ACC112 (cell line): ENCODE results near the gene TXNDC5.

Experiments
- H2AFZ ChIP-seq: fragments of 200-600 bp; sonication (generic); one replicate; pipeline ENCODE4 v1.6.0; 2017; ENCODE audit warnings: antibody characterized with exemption, low read length; ENCODE audit not compliant: unreplicated experiment
- H3K27ac ChIP-seq: fragments of 200-600 bp; sonication (generic); 2 replicates; pipeline ENCODE4 v1.5.1; 2014; ENCODE audit warnings: low read depth, mild to moderate bottlenecking, antibody characterized with exemption, low read length, moderate library complexity
- H3K27me3 ChIP-seq: fragments of 200-600 bp; sonication (generic); 2 replicates; pipeline ENCODE4 v1.6.1; 2014; ENCODE audit warnings: mild to moderate bottlenecking, antibody characterized with exemption, low read length, moderate library complexity, mixed read lengths; ENCODE audit not compliant: insufficient read depth
- H3K36me3 ChIP-seq: fragments of 200-600 bp; sonication (generic); 2 replicates; pipeline ENCODE4 v1.6.1; 2016; ENCODE audit warnings: mild to moderate bottlenecking, antibody characterized with exemption, low read length, moderate library complexity, mixed read lengths; ENCODE audit not compliant: insufficient read depth
- H3K4me1 ChIP-seq: fragments of 200-600 bp; sonication (generic); one replicate; pipeline ENCODE4 v1.6.1; 2016; ENCODE audit warnings: low read length, mixed read lengths; ENCODE audit not compliant: insufficient read depth, unreplicated experiment, control insufficient read depth
- H3K4me3 ChIP-seq: fragments of 200-600 bp; sonication (generic); 2 replicates; pipeline ENCODE4 v1.5.1; 2014; ENCODE audit warnings: mild to moderate bottlenecking, low read depth, low read length
- H3K79me2 ChIP-seq: fragments of 200-600 bp; sonication (generic); one replicate; pipeline ENCODE4 v1.6.0; 2016; ENCODE audit warnings: low read length; ENCODE audit not compliant: control insufficient read depth, unreplicated experiment, insufficient read depth

The TXNDC5 gene

DNA sequence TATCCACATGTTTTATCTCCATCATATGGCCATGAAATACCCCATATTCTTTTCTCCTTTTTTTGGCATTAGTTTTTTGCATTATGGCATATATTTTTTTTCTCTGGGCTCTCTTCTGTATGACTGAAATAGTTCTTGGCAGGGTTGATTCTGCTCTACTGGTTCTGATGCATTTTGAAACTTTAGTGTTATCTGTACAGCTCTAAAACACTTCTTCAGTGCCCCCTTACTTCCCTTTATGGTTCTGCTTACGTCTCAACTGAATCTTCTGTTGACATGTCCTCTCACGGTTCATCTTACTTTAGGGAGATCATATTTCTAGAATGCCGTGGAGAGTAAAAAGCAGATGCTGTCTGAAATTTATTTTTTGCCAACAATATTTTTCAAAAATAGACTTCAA is 23.2 kb upstream of the TXNDC5 start:
- Histone ChIP-seq H3K79me2 (no peaks in the 10 kb centered on the region), H3K4me1 (no peaks in the 10 kb centered on the region), H3K27ac (no peak overlapping the region), H3K4me3 (no peak overlapping the region), H3K36me3 (no peaks in the 10 kb centered on the region), H2AFZ (no peak overlapping the region), H3K27me3 (peaks cover 3% of the 10 kb centered on the region; the same call in 1 of the 2 replicates)

DNA sequence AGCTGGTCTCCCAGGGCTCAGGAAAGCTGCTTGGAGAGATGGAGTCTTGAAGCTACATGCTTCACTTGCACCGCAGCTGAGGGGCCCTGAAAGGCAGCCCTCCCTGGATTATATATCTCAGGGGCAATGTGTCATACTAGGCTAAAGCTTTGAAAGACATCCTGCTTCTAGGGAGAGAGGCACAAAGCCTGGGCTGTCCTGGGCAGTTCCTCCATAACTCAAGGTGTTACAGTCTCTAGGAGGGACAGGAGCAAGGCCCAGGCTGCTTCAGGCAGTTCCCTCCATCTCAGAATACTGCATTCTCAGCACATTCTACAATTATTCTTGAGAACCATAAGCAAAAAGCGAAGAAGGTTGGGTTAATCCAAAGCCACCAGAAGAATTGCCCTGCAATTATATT is 22.0 kb upstream of the TXNDC5 start:
- peaks cover 3% of the 10 kb centered on the region; the same call in 1 of the 2 replicates for H3K27me3 ChIP-seq
- H3K4me1 ChIP-seq = no peaks in the 10 kb centered on the region
- no peak overlapping the region for H3K4me3 ChIP-seq
- H3K27ac ChIP-seq = no peak overlapping the region
- no peak overlapping the region for H2AFZ ChIP-seq
- no peaks in the 10 kb centered on the region for H3K36me3 ChIP-seq
- no peaks in the 10 kb centered on the region for H3K79me2 ChIP-seq

DNA sequence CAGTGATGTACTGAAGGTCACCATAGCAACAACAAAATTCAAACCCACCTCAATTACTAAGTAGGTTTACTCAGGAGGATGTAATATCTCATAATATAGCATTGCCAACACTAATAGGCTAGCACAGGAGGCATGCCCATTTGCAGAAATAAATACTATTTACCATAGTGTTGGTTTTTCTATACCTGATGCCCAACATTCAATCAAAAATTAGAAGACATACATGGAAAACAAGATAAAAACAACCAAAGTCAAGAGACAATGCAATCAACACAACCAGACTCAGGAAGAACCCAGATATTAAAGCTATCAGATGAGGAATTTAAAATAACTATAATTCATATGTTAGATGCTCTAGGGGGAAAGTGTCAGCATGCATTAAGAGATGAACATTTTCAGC is 14.3 kb upstream of the TXNDC5 start:
- Histone ChIP-seq H3K79me2 (no peaks in the 10 kb centered on the region), H3K27me3 (peaks cover 8% of the 10 kb centered on the region; the same call in 1 of the 2 replicates), H2AFZ (no peak overlapping the region), H3K4me1 (peaks cover 2% of the 10 kb centered on the region), H3K4me3 (no peak overlapping the region), H3K27ac (no peak overlapping the region), H3K36me3 (no peaks in the 10 kb centered on the region)

GRCh38 chr6:7922596-7922995 is 12.0 kb upstream of the TXNDC5 start:
- no peak overlapping the region for H3K27ac ChIP-seq
- H3K4me1 ChIP-seq = peaks cover 3% of the 10 kb centered on the region
- no peak overlapping the region for H3K4me3 ChIP-seq
- H3K36me3 ChIP-seq = no peaks in the 10 kb centered on the region
- H2AFZ ChIP-seq = no peak overlapping the region
- peaks cover 8% of the 10 kb centered on the region; the same call in 1 of the 2 replicates for H3K27me3 ChIP-seq
- no peaks in the 10 kb centered on the region for H3K79me2 ChIP-seq

- Histone ChIP-seq H2AFZ (no peak overlapping the region), H3K36me3 (no peaks in the 10 kb centered on the region), H3K27me3 (peaks cover 8% of the 10 kb centered on the region; the same call in 1 of the 2 replicates), H3K4me1 (peaks cover 3% of the 10 kb centered on the region), H3K79me2 (no peaks in the 10 kb centered on the region), H3K27ac (no peak overlapping the region), H3K4me3 (no peak overlapping the region)
These were observed 11.1 kb upstream of the TXNDC5 start for GRCh38 chr6:7921632-7922092.

DNA sequence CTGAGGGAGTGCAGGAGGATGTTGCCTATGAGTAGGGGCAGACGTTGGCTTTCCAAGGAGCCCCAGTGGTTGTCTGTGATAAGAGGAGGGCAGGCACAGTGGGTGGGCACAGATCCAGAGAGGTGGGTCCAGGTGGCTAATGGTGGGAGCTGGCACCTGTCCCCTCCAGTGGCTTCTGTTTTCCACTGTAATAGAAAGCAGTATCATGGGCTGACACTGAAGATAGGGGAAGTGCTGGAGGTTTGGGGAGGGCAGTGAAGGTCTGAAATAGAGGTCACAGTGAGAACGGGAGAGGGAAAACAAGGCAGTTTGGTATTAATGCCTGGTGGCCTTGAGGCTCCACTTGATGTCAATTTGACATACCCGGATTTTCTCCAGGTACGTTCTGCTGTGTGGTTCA is 10.5 kb upstream of the TXNDC5 start:
- Histone ChIP-seq H3K27ac (no peak overlapping the region), H3K27me3 (peaks cover 8% of the 10 kb centered on the region; the same call in 1 of the 2 replicates), H3K79me2 (no peaks in the 10 kb centered on the region), H3K4me1 (peaks cover 4% of the 10 kb centered on the region), H3K4me3 (no peak overlapping the region), H2AFZ (no peak overlapping the region), H3K36me3 (no peaks in the 10 kb centered on the region)

DNA sequence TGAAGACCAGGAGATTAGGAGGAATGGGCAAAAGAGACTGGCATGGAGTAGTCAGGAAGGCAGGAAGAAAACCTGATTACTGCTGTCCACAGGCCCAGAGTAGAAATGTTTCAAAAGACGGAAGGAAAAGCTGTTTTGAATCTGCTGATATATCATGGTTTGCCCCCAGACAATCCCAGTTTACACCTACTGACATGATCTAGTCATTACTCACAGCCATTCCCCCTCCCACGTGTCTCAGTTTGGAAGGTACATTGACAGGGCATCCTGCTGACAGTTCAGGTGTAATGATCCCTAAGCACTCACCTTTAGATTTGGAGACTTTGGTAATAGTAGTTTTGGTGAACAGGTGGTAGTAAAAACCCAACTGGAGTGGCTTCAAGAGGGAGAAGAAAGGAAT is 9.8 kb upstream of the TXNDC5 start:
- Histone ChIP-seq H3K4me1 (peaks cover 11% of the 10 kb centered on the region), H3K4me3 (no peak overlapping the region), H3K79me2 (no peaks in the 10 kb centered on the region), H3K27ac (no peak overlapping the region), H3K27me3 (peaks cover 8% of the 10 kb centered on the region; the same call in 1 of the 2 replicates), H3K36me3 (no peaks in the 10 kb centered on the region), H2AFZ (no peak overlapping the region)

GRCh38 chr6:7919871-7920270 is 9.3 kb upstream of the TXNDC5 start:
- H3K79me2 ChIP-seq = no peaks in the 10 kb centered on the region
- H3K4me3 ChIP-seq = no peak overlapping the region
- no peaks in the 10 kb centered on the region for H3K36me3 ChIP-seq
- peaks cover 16% of the 10 kb centered on the region for H3K4me1 ChIP-seq
- no peak overlapping the region for H3K27ac ChIP-seq
- H2AFZ ChIP-seq = no peak overlapping the region
- H3K27me3 ChIP-seq = peaks cover 8% of the 10 kb centered on the region; the same call in 1 of the 2 replicates

DNA sequence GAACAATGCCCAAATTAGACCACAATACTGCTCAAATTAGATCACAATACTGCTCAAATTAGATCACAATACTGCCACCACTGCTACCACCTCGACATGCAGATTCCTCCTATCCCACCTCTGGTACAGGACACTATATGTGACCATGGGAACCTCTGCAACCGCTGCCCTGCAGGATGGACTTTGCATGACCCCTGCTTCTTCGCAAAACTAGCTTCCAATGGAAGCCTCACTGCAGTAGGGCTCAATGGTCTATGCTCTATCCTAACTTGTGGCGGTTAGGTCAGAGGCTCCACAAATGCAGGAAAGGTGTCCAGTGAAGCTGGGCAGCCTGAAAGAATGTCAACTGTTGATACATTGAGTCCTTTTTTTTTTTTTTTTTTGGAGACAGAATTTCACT is 7.8 kb upstream of the TXNDC5 start:
- Histone ChIP-seq H3K4me3 (no peak overlapping the region), H2AFZ (no peak overlapping the region), H3K79me2 (no peaks in the 10 kb centered on the region), H3K4me1 (peaks cover 18% of the 10 kb centered on the region), H3K27ac (no peak overlapping the region), H3K27me3 (no peaks in the 10 kb centered on the region), H3K36me3 (no peaks in the 10 kb centered on the region)

DNA sequence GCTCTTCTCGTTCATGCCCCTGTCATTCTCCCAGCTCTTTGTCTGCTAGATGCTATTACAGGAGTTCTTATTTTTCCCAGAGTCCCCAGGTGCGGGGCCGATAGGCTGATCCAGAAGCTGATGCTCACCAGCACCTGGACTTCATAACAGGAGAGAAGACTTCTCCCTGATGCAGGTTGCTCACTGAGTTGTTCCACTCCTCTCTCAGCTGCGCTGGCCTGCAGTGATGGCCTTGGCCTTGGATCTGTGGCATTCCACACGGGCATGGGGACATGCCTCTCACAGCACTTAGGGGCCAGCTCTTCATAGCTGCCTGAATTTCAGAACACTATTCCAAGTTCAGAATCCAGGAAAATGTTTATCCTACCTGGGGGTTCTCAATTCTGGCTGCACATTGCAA is 7.1 kb upstream of the TXNDC5 start:
- Histone ChIP-seq H3K36me3 (no peaks in the 10 kb centered on the region), H3K4me3 (no peak overlapping the region), H3K79me2 (no peaks in the 10 kb centered on the region), H3K4me1 (peaks cover 18% of the 10 kb centered on the region), H3K27me3 (no peaks in the 10 kb centered on the region), H3K27ac (no peak overlapping the region), H2AFZ (no peak overlapping the region)

DNA sequence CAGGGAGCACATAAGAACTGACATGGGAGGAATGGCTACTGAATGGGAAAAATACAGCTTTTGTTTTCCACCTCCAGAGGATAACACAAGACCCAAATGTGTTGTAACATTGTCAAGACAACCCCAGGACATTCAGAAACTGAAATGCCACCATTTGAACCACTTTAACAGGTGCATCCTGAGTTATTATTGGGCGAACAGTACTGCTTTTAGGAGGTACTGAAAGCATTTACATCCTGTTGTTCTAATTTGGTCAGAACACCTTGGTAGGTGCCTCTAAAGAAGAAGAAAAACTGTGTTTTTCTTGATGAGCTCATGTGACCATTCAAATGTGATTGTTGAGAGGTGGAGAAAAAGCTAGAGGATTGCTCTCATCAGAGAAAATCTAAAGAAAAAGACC is 6.4 kb upstream of the TXNDC5 start:
- Histone ChIP-seq H3K4me1 (peaks cover 18% of the 10 kb centered on the region), H3K79me2 (no peaks in the 10 kb centered on the region), H2AFZ (no peak overlapping the region)

More for the DNA sequence above, 6.4 kb upstream of the TXNDC5 start:
- H3K27ac ChIP-seq = no peak overlapping the region
- no peaks in the 10 kb centered on the region for H3K36me3 ChIP-seq
- H3K4me3 ChIP-seq = no peak overlapping the region
- H3K27me3 ChIP-seq = no peaks in the 10 kb centered on the region
